Measurements from ENCODE around the gene HSP90AA1.

The HSP90AA1 gene

GRCh38 chr14:102096569-102097188, 9.8 kb upstream of the HSP90AA1 start:
- Histone ChIP-seq H3F3A (ENCODE audit: low read depth) (no peaks in the 10 kb centered on the region), H3K36me3 (ENCODE audit: insufficient read depth, low read length) (no peaks in the 10 kb centered on the region), H3K79me2 (ENCODE audit: insufficient read depth, low read length) (no peaks in the 10 kb centered on the region), H3K9me2 (replicated peaks; ENCODE audit: low read depth, low read length) (no peaks in the 10 kb centered on the region), H3K9me3 (ENCODE audit: insufficient read depth, low read depth, low read length) (no peaks in the 10 kb centered on the region), H2AFZ (ENCODE audit: low read length) (peak overlapping the region; percentile 50), H4K20me1 (ENCODE audit: insufficient read depth, low read length, poor library complexity, severe bottlenecking) (no peaks in the 10 kb centered on the region), H3K9ac (ENCODE audit: low read depth, low read length, poor library complexity, severe bottlenecking) (no peak overlapping the region), H3K4me2 (ENCODE audit: low read depth, low read length, poor library complexity, severe bottlenecking) (no peak overlapping the region), H3K4me1 (ENCODE audit: insufficient read depth, low read length, poor library complexity, severe bottlenecking) (no peaks in the 10 kb centered on the region), H3K27me3 (ENCODE audit: insufficient read depth, low read length, poor library complexity, severe bottlenecking) (no peaks in the 10 kb centered on the region), H3K4me3 (ENCODE audit: low read length, poor library complexity, severe bottlenecking) (no peak overlapping the region)
- peak; percentile 93 for TF ChIP-seq CTCF (conservative IDR thresholded peaks at IDR 0.05; ENCODE audit: low read length)
- no peak for TF ChIP-seq EZH2phosphoT487 (IDR thresholded peaks at IDR 0.05; ENCODE audit: borderline replicate concordance)

- H4K20me1 ChIP-seq (ENCODE audit: insufficient read depth, low read length, poor library complexity, severe bottlenecking): no peaks in the 10 kb centered on the region
- no peaks in the 10 kb centered on the region for H3K79me2 ChIP-seq (ENCODE audit: insufficient read depth, low read length)
- H3K36me3 ChIP-seq (ENCODE audit: insufficient read depth, low read length): no peaks in the 10 kb centered on the region
- H3K4me2 ChIP-seq (ENCODE audit: low read depth, low read length, poor library complexity, severe bottlenecking): no peak overlapping the region
- no peak overlapping the region for H3K9ac ChIP-seq (ENCODE audit: low read depth, low read length, poor library complexity, severe bottlenecking)
- H3K4me1 ChIP-seq (ENCODE audit: insufficient read depth, low read length, poor library complexity, severe bottlenecking): no peaks in the 10 kb centered on the region
- no peaks in the 10 kb centered on the region for H3K27me3 ChIP-seq (ENCODE audit: insufficient read depth, low read length, poor library complexity, severe bottlenecking)
- no peaks in the 10 kb centered on the region for H3K9me2 ChIP-seq (replicated peaks; ENCODE audit: low read depth, low read length)
- H3K4me3 ChIP-seq (ENCODE audit: low read length, poor library complexity, severe bottlenecking): no peak overlapping the region
- TF ChIP-seq EZH2phosphoT487 (IDR thresholded peaks at IDR 0.05; ENCODE audit: borderline replicate concordance): no peak
- no peak for TF ChIP-seq CTCF (conservative IDR thresholded peaks at IDR 0.05; ENCODE audit: low read length)
- H3F3A ChIP-seq (ENCODE audit: low read depth): no peaks in the 10 kb centered on the region
- H3K9me3 ChIP-seq (ENCODE audit: insufficient read depth, low read depth, low read length): no peaks in the 10 kb centered on the region
- peak overlapping the region; percentile 50 for H2AFZ ChIP-seq (ENCODE audit: low read length)
Measured at GRCh38 chr14:102095871-102096568, 9.2 kb upstream of the HSP90AA1 start.

GRCh38 chr14:102095231-102095870, 8.5 kb upstream of the HSP90AA1 start:
- no peaks in the 10 kb centered on the region for H4K20me1 ChIP-seq (ENCODE audit: insufficient read depth, low read length, poor library complexity, severe bottlenecking)
- no peaks in the 10 kb centered on the region for H3K9me3 ChIP-seq (ENCODE audit: insufficient read depth, low read depth, low read length)
- H3K27me3 ChIP-seq (ENCODE audit: insufficient read depth, low read length, poor library complexity, severe bottlenecking): no peaks in the 10 kb centered on the region
- no peak overlapping the region for H2AFZ ChIP-seq (ENCODE audit: low read length)
- no peaks in the 10 kb centered on the region for H3F3A ChIP-seq (ENCODE audit: low read depth)
- no peaks in the 10 kb centered on the region for H3K9me2 ChIP-seq (replicated peaks; ENCODE audit: low read depth, low read length)
- H3K4me3 ChIP-seq (ENCODE audit: low read length, poor library complexity, severe bottlenecking): no peak overlapping the region
- H3K4me1 ChIP-seq (ENCODE audit: insufficient read depth, low read length, poor library complexity, severe bottlenecking): no peaks in the 10 kb centered on the region
- H3K4me2 ChIP-seq (ENCODE audit: low read depth, low read length, poor library complexity, severe bottlenecking): no peak overlapping the region
- no peak for TF ChIP-seq EZH2phosphoT487 (IDR thresholded peaks at IDR 0.05; ENCODE audit: borderline replicate concordance)
- no peak for TF ChIP-seq CTCF (conservative IDR thresholded peaks at IDR 0.05; ENCODE audit: low read length)
- no peak overlapping the region for H3K9ac ChIP-seq (ENCODE audit: low read depth, low read length, poor library complexity, severe bottlenecking)
- H3K36me3 ChIP-seq (ENCODE audit: insufficient read depth, low read length): no peaks in the 10 kb centered on the region
- H3K79me2 ChIP-seq (ENCODE audit: insufficient read depth, low read length): no peaks in the 10 kb centered on the region

Measured in Loucy (cell line).